Uterus (tissue), 4 donors: ENCODE measurements around the gene TTC12. TPM values are rescaled to one million over a fixed set of nuclear protein-coding genes. Genes with fewer than 3 reads are reported as not detected.

ENCODE experiments used
- DNase-seq, 2 donors: peaks; one replicate each; pipeline ENCODE4 v3.0.0-alpha.2; 2019 to 2020
- H3K27ac ChIP-seq, 2 donors: fragments of 200-600 bp; sonication (generic); 1 replicate in 1 of 2; 2 replicates in 1 of 2; pipeline ENCODE4 v1.5.1; 2016 to 2018
- H3K27me3 ChIP-seq, 2 donors: fragments of 200-600 bp; sonication (generic); one replicate each; pipeline ENCODE4 v1.5.1; 2018 to 2019; ENCODE audit warnings: control low read depth in 1 of 2
- H3K36me3 ChIP-seq, 2 donors: fragments of 200-600 bp; sonication (generic); one replicate each; pipeline ENCODE4 v1.5.1; 2019; ENCODE audit warnings: control low read depth in 1 of 2
- H3K4me1 ChIP-seq, 2 donors: fragments of 200-600 bp; sonication (generic); one replicate each; pipeline ENCODE4 v1.5.1; 2018 to 2019; ENCODE audit warnings: control low read depth in 1 of 2
- H3K4me3 ChIP-seq, 2 donors: fragments of 200-600 bp; sonication (generic); 1 replicate in 1 of 2; 2 replicates in 1 of 2; pipeline ENCODE4 v1.5.1; 2018 to 2019; ENCODE audit warnings: mild to moderate bottlenecking in 1 of 2
- H3K9me3 ChIP-seq, 2 donors: fragments of 200-600 bp; sonication (generic); one replicate each; pipeline ENCODE4 v1.5.1; 2019; ENCODE audit warnings: control low read depth in 1 of 2
- POLR2A ChIP-seq, 2 donors: fragments of 450-650 bp; IDR thresholded peaks; one replicate each; pipeline ENCODE4 v1.6.1; 2016; ENCODE audit warnings: antibody characterized with exemption in 2 of 2, mild to moderate bottlenecking in 1 of 2, moderate library complexity in 1 of 2
- intact Hi-C: fragments of 100-400 bp; cut with DNase I; formaldehyde crosslinking; loops from one replicate; pipeline ENCODE4 v1.15.1; 2023; ENCODE audit warnings: low total_unique reads
- total RNA-seq, 4 donors: library from RNA; depleted of rRNA in 3 of 4; stranded (reverse); fragments of >200 nt in 3 of 4; gene quantifications; one replicate each; pipeline versions ENCODE4 v1.1.0 to v1.2.4, GENCODE V29; 2014 to 2023
- TF ChIP-seq, protein P1 (sequence below), 4 experiments: fragments of 200-600 bp in 2 of 4; fragments of 450-650 bp in 2 of 4; sonication (generic) in 2 of 4; IDR thresholded peaks; one replicate each; pipeline ENCODE4 v1.5.1; 2016 to 2019; ENCODE audit warnings: antibody characterized with exemption in 4 of 4, mild to moderate bottlenecking in 2 of 4, moderate library complexity in 1 of 4
- donor health status: DM: yes; HTN: yes; CAD: no.

The TTC12 gene
- total RNA-seq, 4 donors from 2014 or later = 2.4 to 27.5 (median 17.1) TPM

DNA sequence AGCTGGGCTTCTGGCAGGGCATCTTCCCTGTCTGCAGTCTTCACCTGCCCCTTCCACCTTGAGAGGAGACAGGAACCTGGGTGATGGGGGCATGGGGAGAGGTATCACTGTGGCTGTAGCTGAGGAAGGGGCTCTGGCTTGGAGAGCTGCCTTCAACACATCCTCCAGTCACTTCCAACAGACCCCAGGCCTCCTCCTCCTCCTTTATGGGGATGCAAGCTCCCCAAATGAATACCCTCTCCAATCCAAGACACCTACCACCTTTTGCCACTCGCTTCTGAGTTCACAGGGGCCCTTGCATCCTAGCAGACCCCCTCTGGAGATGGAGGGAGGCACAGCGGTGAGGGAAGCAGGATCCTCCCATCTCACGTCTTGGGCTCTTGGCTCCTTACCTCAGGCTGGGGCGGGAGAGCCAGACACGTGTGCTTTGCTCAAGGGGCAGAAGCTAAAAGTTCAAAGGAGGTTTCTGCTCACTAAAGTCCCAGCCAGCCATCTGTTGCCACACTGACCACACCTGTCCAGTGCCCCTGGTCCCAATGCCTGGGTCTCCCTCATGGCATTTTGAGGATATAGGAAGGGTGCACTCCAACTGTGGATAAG is 86.3 kb downstream of the TTC12 start:
- Histone ChIP-seq H3K27ac (no peak overlapping the region), H3K36me3 (no peaks in the 10 kb centered on the region), H3K9me3 (no peaks in the 10 kb centered on the region), H3K4me3 (no peak overlapping the region), H3K4me1 (no peaks in the 10 kb centered on the region), H3K27me3 (no peaks in the 10 kb centered on the region)
- DNase-seq = no peak
- TF ChIP-seq POLR2A (IDR thresholded peaks at IDR 0.05) = no peak
- TF ChIP-seq, protein P1, sequence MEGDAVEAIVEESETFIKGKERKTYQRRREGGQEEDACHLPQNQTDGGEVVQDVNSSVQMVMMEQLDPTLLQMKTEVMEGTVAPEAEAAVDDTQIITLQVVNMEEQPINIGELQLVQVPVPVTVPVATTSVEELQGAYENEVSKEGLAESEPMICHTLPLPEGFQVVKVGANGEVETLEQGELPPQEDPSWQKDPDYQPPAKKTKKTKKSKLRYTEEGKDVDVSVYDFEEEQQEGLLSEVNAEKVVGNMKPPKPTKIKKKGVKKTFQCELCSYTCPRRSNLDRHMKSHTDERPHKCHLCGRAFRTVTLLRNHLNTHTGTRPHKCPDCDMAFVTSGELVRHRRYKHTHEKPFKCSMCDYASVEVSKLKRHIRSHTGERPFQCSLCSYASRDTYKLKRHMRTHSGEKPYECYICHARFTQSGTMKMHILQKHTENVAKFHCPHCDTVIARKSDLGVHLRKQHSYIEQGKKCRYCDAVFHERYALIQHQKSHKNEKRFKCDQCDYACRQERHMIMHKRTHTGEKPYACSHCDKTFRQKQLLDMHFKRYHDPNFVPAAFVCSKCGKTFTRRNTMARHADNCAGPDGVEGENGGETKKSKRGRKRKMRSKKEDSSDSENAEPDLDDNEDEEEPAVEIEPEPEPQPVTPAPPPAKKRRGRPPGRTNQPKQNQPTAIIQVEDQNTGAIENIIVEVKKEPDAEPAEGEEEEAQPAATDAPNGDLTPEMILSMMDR (IDR thresholded peaks at IDR 0.05) = no peak
- intact Hi-C loops = no loop called here

DNA sequence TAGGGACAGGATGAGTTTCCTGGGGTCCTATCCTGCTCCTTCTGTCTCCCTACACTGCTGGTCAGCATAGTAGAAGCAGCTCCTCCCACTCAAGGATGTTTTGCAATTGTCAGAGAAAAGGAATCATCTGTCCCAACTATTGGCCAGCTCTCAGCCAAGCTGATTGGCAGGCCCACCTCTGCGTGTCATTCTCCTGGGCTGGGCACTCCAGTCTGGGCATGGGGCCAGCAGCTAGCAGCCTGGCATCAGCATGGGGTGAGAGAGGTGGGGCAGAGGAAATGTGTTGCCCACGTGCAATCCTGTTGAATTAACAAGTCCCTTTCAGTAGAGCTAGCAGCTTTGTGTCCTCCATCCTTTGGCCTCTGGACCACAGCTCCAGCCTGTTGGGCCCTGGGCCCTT is 87.3 kb downstream of the TTC12 start:
- no peak for TF ChIP-seq POLR2A (IDR thresholded peaks at IDR 0.05)
- TF ChIP-seq, protein P1 (IDR thresholded peaks at IDR 0.05) = no peak
- H3K27me3 ChIP-seq = no peaks in the 10 kb centered on the region
- no peaks in the 10 kb centered on the region for H3K9me3 ChIP-seq
- intact Hi-C loops = no loop called here
- no peak overlapping the region for H3K27ac ChIP-seq
- H3K4me1 ChIP-seq = no peaks in the 10 kb centered on the region
- no peak overlapping the region for H3K4me3 ChIP-seq
- no peaks in the 10 kb centered on the region for H3K36me3 ChIP-seq
- no peak for DNase-seq

DNA sequence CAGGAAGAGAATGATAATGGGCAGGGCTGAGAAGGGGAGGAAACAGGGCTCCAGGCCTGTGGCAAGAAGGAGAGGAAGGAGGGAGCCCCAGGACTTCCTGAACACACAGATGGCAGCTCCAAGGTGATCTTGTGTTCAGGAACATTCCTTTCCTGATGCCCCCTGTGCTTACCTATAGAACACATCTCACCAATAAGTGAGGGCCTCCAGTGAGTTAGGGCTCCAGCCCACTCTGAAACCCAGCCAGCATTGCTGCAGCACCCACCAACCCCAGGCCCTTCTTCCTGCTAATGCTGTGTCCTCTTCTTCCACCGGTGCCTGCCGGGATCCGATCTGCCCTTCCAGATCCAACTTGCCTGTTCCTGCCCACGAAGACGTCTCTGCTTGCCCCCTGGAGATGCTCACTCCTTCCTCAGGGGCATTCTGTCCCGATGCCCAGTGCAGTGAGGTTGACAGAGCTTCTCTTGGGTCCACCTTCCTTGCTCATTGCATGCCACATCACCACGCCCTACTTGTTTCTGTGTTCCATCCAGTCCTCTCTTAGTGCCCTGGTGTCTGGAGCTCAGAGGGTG is 90.6 kb downstream of the TTC12 start:
- no peak overlapping the region for H3K4me3 ChIP-seq
- no peak for TF ChIP-seq POLR2A (IDR thresholded peaks at IDR 0.05)
- TF ChIP-seq, protein P1 (IDR thresholded peaks at IDR 0.05) = no peak
- H3K27ac ChIP-seq = no peak overlapping the region
- no peaks in the 10 kb centered on the region for H3K4me1 ChIP-seq
- no peaks in the 10 kb centered on the region for H3K9me3 ChIP-seq
- DNase-seq = no peak
- no peaks in the 10 kb centered on the region for H3K27me3 ChIP-seq
- H3K36me3 ChIP-seq = no peaks in the 10 kb centered on the region
- intact Hi-C loops = no loop called here

DNA sequence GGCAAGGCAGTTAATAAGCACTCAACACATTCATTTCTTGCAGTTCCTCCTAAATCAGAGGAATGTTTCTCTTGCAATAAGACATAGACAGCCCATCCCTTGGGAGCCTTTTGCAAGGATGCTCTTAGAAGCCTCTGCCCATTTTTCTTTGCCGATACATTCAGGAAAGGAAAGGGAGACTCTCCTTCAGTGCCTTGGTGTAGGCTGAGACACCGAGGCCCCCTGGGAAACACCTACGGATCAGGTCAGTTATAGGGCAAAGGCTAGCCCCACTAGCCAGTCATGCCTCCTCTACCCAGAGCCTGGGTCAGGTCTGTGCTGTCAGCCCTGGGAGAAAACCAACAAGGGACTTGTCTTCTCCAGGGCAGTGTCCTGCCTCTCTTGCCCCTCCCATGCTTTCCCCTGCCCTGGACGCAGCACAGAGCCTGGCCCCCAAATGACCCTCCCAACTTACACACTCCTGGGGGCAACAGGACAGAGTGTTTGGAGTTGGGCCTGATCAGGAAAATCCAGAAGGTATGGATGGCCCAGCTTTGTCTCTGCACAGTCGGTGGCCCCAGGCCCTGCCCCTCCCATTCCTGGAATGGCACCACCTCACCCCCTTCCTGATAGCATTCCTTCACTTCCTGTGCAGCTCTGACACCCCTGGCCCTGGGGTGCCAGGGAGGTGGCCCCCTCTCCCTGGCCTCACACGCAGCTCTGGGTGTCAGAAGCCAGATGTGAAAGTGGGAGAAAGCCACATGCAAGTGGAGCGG is 91.5 kb downstream of the TTC12 start:
- intact Hi-C loops = no loop called here
- no peaks in the 10 kb centered on the region for H3K9me3 ChIP-seq
- H3K36me3 ChIP-seq = no peaks in the 10 kb centered on the region
- H3K4me3 ChIP-seq = no peak overlapping the region
- no peaks in the 10 kb centered on the region for H3K4me1 ChIP-seq
- no peaks in the 10 kb centered on the region for H3K27me3 ChIP-seq
- no peak for TF ChIP-seq POLR2A (IDR thresholded peaks at IDR 0.05)
- TF ChIP-seq, protein P1 (IDR thresholded peaks at IDR 0.05) = no peak
- no peak for DNase-seq
- no peak overlapping the region for H3K27ac ChIP-seq

DNA sequence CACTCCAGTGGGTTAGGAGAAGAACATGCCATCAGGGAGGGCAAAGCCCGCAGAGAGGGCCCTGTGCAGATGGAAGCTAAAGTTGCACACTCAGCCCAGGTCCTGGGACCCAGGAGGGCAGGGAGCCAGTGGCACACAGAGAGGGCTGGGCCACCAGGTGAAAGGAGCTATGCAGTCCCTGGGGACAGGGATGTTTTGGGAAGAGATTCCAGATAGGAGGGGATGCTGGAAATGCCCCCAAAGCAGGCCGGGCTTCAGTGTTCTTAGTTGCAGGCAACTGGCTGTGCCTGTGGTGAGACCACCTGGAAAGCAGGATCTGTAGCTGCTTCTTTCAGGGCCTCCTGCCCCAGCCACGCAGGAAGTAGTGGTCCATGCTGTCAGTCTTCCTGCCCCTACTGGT is 92.8 kb downstream of the TTC12 start:
- Histone ChIP-seq H3K4me3 (no peak overlapping the region), H3K9me3 (no peaks in the 10 kb centered on the region), H3K36me3 (no peaks in the 10 kb centered on the region), H3K27me3 (no peaks in the 10 kb centered on the region), H3K4me1 (no peaks in the 10 kb centered on the region), H3K27ac (no peak overlapping the region)
- intact Hi-C loops = no loop called here
- DNase-seq = no peak
- no peak for TF ChIP-seq POLR2A (IDR thresholded peaks at IDR 0.05)
- TF ChIP-seq, protein P1 (IDR thresholded peaks at IDR 0.05) = no peak
